HG03520 (cell line): ENCODE measurements around the gene SLC17A6.

Source experiments
- ATAC-seq: cut with Tn5 transposase; IDR thresholded peaks from one replicate; pipeline ENCODE4 v1.9.1; 2021; ENCODE audit warnings: mild to moderate bottlenecking, moderate library complexity; ENCODE audit not compliant: unreplicated experiment

The SLC17A6 gene

GRCh38 chr11:22389526-22390282, 51.5 kb downstream of the SLC17A6 start:
- no peak for ATAC-seq

GRCh38 chr11:22390283-22390655, 52.1 kb downstream of the SLC17A6 start:
- no peak for ATAC-seq

GRCh38 chr11:22392561-22392960, 54.4 kb downstream of the SLC17A6 start:
- no peak for ATAC-seq

- no peak for ATAC-seq
These were observed 67.2 kb downstream of the SLC17A6 start for GRCh38 chr11:22405377-22405776.

GRCh38 chr11:22407267-22407666, 69.1 kb downstream of the SLC17A6 start:
- no peak for ATAC-seq

- ATAC-seq = no peak
These were observed 69.7 kb downstream of the SLC17A6 start for GRCh38 chr11:22407921-22408320.

GRCh38 chr11:22415476-22415875, 77.3 kb downstream of the SLC17A6 start:
- ATAC-seq = no peak

DNA sequence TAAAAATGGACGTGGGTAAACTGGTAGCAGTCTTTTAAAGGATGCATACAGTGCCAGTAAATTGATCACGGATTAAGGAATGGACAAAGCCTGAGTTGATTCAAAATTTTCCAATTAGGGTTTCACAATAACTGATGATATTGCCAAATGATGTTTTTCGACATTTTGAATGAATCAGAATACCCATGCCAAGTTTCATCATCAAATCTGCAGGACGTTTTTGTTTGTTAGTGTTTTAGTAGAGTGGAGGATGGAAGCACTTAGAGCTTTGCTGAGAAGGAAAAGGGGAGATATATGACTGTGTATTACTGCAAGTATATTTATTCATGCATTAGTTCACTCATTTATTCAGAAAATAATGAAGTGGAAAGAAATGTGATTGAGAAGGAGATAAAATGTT, 78.3 kb downstream of the SLC17A6 start:
- no peak for ATAC-seq

DNA sequence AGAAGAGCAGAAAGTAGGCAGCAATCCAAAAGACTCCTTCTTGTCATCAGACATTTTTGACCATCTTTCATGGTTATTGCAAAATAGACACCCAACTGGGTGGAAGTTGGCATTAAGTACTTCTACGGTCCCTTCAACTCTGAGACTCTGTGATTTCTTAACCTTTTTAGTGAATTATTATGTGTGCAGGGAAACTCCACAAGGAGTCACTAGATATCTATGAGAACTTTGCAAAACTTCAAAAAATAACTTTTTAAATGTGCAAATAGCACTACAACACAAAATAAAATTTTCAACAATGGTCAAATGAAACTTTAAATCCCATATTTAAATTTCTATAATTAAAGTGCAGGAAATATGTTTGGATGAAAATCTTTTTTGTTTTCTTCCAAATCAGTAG, 88.7 kb downstream of the SLC17A6 start:
- ATAC-seq = no peak
